Activated naive CD4-positive, alpha-beta T cell treated with anti-CD3 and anti-CD28 coated beads, Interleukin-2, amount 50 U/mL, for 24 hours (primary cell): Measurements from ENCODE around the gene ARHGEF28.

Experiments used
- H3K27ac Mint-ChIP-seq: one replicate; pipeline ENCODE4 v1.8.0; 2021; ENCODE audit warnings: mild to moderate bottlenecking, mixed read lengths
- H3K27me3 Mint-ChIP-seq: one replicate; pipeline ENCODE4 v1.8.0; 2021; ENCODE audit warnings: mixed read lengths
- H3K36me3 Mint-ChIP-seq: one replicate; pipeline ENCODE4 v1.8.0; 2021; ENCODE audit warnings: mixed read lengths
- H3K4me1 Mint-ChIP-seq: one replicate; pipeline ENCODE4 v1.8.0; 2021; ENCODE audit warnings: mixed read lengths
- H3K4me3 Mint-ChIP-seq: one replicate; pipeline ENCODE4 v1.8.0; 2021; ENCODE audit warnings: mild to moderate bottlenecking, mixed read lengths
- H3K9me3 Mint-ChIP-seq: one replicate; pipeline ENCODE4 v1.8.0; 2021; ENCODE audit warnings: mixed read lengths

Gene ARHGEF28

DNA sequence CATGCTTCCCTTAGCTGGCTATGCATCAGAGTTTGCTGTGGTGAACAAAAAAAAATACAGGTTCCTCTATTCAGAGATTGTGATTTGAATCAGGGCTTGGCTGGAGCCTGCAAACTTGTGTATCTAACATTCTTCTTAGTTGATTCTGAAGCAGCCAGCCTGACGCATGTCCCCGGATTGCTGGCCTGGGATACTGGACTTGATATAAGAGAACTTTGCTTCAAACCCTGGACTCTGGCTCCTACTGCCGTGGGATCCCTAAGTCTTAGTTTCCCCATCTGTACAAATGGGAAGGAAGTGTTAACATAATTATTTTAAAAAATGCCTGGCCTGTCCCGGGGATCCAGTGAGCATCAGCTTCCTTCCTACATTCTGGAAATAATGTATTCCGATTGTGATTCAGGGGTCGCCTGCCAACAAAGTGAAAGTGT lies 292.8 kb downstream of the ARHGEF28 start:
- no peaks in the 10 kb centered on the region for H3K36me3 Mint-ChIP-seq
- no peaks in the 10 kb centered on the region for H3K4me1 Mint-ChIP-seq
- no peak overlapping the region for H3K4me3 Mint-ChIP-seq
- no peaks in the 10 kb centered on the region for H3K9me3 Mint-ChIP-seq
- no peak overlapping the region for H3K27ac Mint-ChIP-seq
- H3K27me3 Mint-ChIP-seq: peaks cover 2% of the 10 kb centered on the region

DNA sequence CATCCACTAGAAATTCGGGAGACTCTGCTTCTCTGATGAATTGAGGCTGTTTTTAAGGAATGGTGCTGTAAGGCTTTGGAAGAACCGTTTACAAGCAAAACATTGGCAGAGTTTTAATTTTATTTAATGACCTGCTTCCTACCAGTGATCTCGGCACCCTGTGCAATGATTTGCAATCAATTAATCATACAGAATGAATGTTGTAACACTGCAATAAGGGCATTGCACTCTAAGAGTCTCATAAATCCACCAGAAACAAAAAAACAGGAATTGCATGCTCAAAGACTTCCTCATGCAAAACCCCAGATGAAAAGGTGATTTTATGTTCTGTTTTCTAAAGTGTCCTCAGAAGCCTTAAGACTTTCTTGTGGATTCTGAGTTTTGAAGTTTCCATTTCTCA lies 295.7 kb downstream of the ARHGEF28 start:
- Mint-ChIP-seq H3K36me3 (no peaks in the 10 kb centered on the region), H3K4me3 (no peak overlapping the region), H3K4me1 (no peaks in the 10 kb centered on the region), H3K9me3 (no peaks in the 10 kb centered on the region), H3K27me3 (peaks cover 1% of the 10 kb centered on the region), H3K27ac (no peak overlapping the region)

DNA sequence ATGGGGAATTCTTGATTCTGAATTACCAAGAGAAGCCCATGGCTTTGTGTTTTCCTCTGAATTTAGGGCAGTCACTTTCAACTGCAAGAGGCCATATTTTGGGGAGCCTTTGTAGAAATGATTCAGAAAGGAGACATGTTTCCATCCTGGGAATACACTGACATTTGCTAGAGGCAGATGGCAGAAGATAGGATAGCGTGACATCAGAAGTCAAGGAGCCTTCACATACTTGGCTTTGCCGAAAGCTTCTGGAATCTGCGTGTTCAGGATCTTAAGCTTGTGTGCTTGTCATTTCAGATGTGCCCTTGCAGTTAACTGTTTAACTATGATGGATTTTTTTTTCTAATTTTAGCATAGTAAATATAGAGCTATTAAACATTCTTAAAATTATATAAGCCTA lies 296.2 kb downstream of the ARHGEF28 start:
- Mint-ChIP-seq H3K27ac (no peak overlapping the region), H3K4me1 (no peaks in the 10 kb centered on the region), H3K36me3 (no peaks in the 10 kb centered on the region), H3K9me3 (no peaks in the 10 kb centered on the region), H3K27me3 (peaks cover 1% of the 10 kb centered on the region), H3K4me3 (no peak overlapping the region)

DNA sequence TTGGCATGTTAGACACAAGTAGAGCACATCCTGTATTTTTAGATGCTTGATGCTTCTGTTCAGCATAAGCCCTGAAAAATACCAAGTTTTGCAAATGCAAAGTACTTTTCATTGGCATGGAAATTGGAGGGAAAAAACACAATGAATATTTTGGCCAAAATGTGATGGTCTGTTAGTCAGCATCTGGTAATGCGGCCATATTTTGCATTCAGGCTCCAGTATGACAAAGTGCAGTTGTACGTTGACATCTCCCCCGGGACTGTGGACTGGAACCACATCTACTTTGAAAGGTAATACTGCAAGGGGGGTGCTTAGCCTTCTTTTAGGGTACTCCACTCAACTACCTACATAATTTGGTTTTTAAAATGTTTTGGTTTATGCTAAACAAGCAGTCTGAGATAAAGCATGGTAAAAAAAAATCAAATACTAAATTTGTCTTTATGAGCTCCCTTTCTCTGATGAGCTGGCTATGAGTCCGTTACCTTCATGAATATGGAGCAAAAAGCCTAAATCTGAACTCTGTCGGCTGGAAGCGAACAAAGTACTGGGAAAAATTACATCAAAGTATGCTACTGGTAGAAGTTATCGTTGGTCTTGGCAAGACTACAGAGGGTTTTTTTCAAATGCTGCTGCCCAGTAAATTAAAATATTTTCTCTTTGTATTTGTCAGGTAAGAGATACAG lies 297.0 kb downstream of the ARHGEF28 start:
- Mint-ChIP-seq H3K27ac (no peak overlapping the region), H3K4me3 (no peak overlapping the region), H3K27me3 (peaks cover 1% of the 10 kb centered on the region), H3K36me3 (no peaks in the 10 kb centered on the region), H3K4me1 (no peaks in the 10 kb centered on the region), H3K9me3 (no peaks in the 10 kb centered on the region)

DNA sequence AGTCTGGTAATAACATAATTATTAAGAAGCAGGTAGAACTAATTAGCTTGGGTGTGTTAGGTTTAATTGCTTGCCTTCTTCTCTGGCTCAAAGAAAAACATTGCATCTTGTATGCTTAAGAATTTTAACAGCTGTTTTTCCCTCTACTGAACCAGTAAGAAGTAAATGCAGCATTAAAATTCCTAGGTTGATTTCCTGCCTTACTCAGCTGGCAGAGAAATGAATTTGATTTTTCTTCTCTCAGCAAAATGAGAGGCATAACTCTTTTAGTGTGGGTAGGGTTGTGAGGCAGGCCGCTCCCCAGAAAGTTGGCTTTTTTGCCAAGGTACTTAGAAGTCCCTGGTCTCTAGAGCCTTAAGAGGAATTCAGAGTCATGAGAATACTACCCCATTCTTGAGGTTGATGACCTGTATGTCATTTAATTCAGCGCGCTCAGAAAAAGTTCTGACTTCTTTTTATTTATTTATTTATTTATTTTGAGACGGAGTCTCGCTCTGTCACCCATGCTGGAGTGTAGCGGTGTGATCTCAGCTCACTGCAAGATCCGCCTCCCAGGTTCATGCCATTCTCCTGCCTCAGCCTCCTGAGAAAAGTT lies 302.6 kb downstream of the ARHGEF28 start:
- Mint-ChIP-seq H3K9me3 (no peaks in the 10 kb centered on the region), H3K27ac (no peak overlapping the region), H3K4me3 (no peak overlapping the region)

DNA sequence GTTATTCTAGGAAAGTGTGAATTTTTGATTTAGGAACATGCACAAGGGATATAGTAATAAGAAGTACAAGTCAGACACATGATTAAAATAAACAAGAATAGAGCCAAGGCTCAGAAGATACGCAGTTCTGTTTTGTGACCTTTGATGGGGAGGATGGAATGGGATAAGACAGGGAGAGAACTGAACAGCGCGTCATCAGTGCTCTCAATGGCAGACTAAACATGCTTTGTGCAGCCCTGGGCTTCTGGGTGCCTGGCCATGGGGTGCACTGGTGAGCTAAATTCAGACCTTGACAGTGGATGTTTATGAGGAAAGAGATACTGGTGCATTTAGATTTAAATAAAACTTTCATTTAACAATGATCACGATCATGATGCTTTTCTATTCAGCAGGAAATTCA lies 309.7 kb downstream of the ARHGEF28 start:
- Mint-ChIP-seq H3K36me3 (no peaks in the 10 kb centered on the region), H3K27me3 (peaks cover 7% of the 10 kb centered on the region), H3K4me3 (no peak overlapping the region), H3K27ac (no peak overlapping the region), H3K4me1 (no peaks in the 10 kb centered on the region), H3K9me3 (no peaks in the 10 kb centered on the region)

More for the DNA sequence above, 302.6 kb downstream of the ARHGEF28 start:
- H3K4me1 Mint-ChIP-seq: no peaks in the 10 kb centered on the region
- no peaks in the 10 kb centered on the region for H3K36me3 Mint-ChIP-seq
- no peaks in the 10 kb centered on the region for H3K27me3 Mint-ChIP-seq

DNA sequence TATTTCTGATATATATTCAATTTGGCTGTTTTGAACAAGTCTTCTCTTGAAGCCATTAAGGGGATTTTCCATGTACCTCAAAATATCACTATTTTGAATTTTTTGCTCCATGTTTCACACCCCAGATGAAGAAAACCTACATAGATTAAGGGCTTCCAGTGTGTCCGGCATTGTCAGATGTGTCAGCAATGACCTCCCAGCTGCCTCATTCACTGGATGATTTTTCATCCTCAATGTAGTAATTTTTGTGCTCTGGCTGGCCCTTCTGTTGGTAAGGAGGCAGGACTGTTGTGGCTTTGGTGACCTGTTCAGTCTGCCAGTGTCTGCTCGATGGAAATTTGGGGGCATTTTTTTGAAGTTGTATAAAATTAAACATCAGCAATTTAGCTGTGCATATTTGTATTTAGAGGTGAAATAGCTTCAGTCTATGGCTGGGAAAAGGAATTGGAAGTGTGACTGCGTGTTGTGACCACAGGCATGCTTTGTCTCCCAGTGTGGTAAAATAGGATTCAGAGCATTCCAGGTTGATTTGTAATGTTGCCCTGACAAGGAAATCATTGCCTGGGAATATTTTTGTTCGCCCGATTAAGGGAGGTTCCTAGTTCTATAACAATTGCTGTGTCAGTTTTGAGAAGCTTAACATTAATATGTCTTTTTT lies 312.4 kb downstream of the ARHGEF28 start:
- Mint-ChIP-seq H3K27me3 (peaks cover 12% of the 10 kb centered on the region), H3K9me3 (no peaks in the 10 kb centered on the region), H3K36me3 (no peaks in the 10 kb centered on the region), H3K27ac (no peak overlapping the region), H3K4me1 (no peaks in the 10 kb centered on the region), H3K4me3 (no peak overlapping the region)

DNA sequence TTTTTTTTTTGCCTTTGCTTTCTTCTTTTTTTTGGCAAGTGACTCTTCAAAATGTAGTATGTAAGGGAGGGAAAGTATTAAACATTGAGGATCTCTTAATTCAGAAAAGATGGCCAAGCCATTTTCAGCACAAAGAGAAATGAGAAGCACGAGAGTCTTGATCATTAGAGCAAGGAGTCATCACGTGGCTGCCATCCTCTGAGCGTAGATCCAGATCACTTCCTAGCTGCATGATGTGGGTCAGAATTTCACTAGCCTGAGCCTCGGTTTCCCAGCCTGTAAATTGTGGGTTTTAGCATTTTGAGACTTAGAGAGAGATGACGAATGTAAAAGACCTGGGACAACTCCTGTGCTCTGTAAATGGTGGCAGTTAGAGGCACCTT lies 312.9 kb downstream of the ARHGEF28 start:
- Mint-ChIP-seq H3K27me3 (peaks cover 13% of the 10 kb centered on the region), H3K9me3 (no peaks in the 10 kb centered on the region), H3K27ac (no peak overlapping the region), H3K4me3 (no peak overlapping the region), H3K4me1 (no peaks in the 10 kb centered on the region), H3K36me3 (no peaks in the 10 kb centered on the region)

DNA sequence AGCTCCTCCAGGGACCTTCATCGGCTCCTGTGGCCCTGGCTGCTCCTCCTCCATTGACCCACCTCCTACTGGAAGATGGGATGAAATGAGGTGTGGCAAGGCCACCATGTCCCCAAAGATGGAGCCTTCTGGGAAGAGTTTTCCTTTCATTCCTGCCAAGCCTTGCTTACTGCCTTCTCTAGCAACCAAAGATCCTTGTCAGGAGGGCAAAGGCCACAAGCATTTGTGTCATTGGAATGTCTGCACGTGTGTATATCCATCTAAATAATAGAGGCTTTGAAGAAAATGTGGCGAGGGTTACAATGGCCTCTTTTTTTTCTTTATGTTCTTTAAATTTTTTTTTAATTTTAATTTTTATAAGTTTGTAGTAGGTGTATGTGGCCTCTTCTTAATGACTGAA lies 313.6 kb downstream of the ARHGEF28 start:
- H3K27ac Mint-ChIP-seq: no peak overlapping the region
- H3K9me3 Mint-ChIP-seq: no peaks in the 10 kb centered on the region
- peaks cover 10% of the 10 kb centered on the region for H3K27me3 Mint-ChIP-seq
- H3K4me3 Mint-ChIP-seq: no peak overlapping the region
- no peaks in the 10 kb centered on the region for H3K4me1 Mint-ChIP-seq
- no peaks in the 10 kb centered on the region for H3K36me3 Mint-ChIP-seq

DNA sequence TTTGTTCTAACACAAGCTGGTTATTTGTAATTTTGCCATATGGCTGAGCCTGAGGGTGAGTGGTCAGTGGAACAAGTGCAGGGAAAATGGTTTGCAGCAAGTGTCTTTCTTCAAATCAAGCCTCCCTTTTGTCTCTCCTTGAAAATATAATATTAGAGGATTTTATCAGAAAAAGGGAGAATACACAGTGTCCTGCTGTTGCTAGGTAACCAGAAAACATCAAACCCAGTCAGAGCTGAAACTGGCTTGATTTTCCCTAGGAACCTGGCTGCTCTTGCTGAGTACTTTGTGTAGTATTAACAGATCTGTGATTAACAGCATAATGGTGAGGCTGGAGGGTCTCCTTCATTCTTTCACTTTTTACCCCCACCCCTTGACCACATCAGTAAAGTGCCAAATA lies 314.0 kb downstream of the ARHGEF28 start:
- no peak overlapping the region for H3K27ac Mint-ChIP-seq
- H3K36me3 Mint-ChIP-seq: no peaks in the 10 kb centered on the region
- H3K4me1 Mint-ChIP-seq: no peaks in the 10 kb centered on the region
- H3K9me3 Mint-ChIP-seq: no peaks in the 10 kb centered on the region
- no peak overlapping the region for H3K4me3 Mint-ChIP-seq
- peaks cover 7% of the 10 kb centered on the region for H3K27me3 Mint-ChIP-seq

DNA sequence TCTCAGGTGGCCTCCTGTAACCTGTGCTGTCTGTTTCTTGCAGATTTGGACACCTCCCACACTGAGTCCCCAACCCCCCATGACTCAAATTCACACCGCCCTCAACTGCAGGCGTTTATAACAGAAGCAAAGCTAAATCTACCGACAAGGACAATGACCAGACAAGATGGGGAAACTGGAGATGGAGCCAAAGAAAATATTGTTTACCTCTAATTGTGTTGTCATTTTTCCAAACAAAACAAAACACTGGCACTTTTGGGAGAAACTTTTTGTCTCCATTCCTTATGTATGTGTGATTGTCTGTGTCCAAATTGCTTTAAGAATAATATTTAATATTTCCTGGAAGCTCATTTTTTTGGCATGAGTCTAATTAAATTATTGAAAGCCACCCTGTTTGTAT lies 314.8 kb downstream of the ARHGEF28 start:
- peaks cover 5% of the 10 kb centered on the region for H3K27me3 Mint-ChIP-seq
- no peak overlapping the region for H3K4me3 Mint-ChIP-seq
- H3K4me1 Mint-ChIP-seq: no peaks in the 10 kb centered on the region
- H3K27ac Mint-ChIP-seq: no peak overlapping the region
- H3K36me3 Mint-ChIP-seq: no peaks in the 10 kb centered on the region
- H3K9me3 Mint-ChIP-seq: no peaks in the 10 kb centered on the region

DNA sequence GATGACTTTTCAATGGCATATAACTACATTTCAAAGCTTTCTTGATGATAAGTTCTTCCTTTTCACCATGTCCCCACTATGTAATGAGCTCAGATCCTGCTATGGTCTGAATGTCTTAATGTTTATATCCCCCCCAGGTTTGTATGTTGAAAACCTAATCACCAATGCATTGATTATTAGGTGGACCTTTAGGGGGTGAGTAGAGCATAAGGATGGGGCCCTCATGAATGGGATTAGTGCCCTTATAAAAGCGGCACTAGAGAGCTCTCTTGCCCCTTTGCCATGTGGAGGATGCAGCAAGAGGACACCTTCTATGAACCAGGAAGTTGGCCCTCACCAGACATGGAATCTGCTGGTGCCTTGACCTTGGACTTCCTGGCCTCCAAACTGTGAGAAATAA lies 316.8 kb downstream of the ARHGEF28 start:
- Mint-ChIP-seq H3K4me3 (no peak overlapping the region), H3K27me3 (peaks cover 5% of the 10 kb centered on the region), H3K9me3 (no peaks in the 10 kb centered on the region), H3K4me1 (no peaks in the 10 kb centered on the region), H3K36me3 (no peaks in the 10 kb centered on the region), H3K27ac (no peak overlapping the region)

DNA sequence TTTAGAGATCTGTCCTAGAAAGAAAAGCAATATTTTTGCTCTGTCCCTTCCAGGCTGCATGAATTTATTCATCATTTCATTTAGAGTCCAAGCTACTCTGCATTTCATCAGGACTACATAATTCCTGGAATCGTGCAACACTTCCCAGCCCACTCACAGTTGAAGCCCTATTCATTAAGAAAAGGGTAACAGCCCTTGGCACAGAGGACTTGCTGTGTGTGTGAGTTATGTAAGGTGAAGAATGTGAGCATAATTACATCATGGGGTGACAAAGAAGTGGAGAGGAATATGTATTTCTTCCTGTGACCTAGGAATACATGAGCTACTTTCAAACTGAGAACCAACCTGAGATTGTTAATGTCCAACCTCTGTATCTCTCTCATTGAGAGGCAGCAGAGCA lies 317.4 kb downstream of the ARHGEF28 start:
- Mint-ChIP-seq H3K4me1 (no peaks in the 10 kb centered on the region), H3K4me3 (no peak overlapping the region), H3K36me3 (no peaks in the 10 kb centered on the region)

DNA sequence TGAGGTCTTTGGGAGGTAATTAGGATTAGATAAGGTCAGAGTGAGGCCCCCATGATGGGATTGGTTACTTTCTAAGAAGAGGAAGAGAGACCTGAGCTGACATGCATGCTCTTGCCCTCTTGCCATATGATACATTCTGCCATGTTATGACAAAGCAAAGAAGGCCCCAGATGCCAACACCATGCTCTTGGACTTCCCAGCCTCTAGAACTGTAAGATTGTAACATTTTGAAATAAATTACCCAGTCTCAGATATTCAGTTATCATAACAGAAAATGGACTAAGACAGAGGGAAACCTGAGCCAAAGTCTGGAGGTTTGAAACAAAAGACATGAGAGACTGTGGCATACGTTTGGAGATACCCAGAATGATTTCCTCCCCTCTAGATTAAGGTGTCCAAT lies 318.6 kb downstream of the ARHGEF28 start:
- H3K36me3 Mint-ChIP-seq: no peaks in the 10 kb centered on the region
- H3K27ac Mint-ChIP-seq: no peak overlapping the region
- no peaks in the 10 kb centered on the region for H3K4me1 Mint-ChIP-seq
- peaks cover 11% of the 10 kb centered on the region for H3K27me3 Mint-ChIP-seq
- H3K4me3 Mint-ChIP-seq: no peak overlapping the region
- no peaks in the 10 kb centered on the region for H3K9me3 Mint-ChIP-seq

More for the DNA sequence above, 317.4 kb downstream of the ARHGEF28 start:
- Mint-ChIP-seq H3K9me3 (no peaks in the 10 kb centered on the region), H3K27ac (no peak overlapping the region), H3K27me3 (peaks cover 5% of the 10 kb centered on the region)

DNA sequence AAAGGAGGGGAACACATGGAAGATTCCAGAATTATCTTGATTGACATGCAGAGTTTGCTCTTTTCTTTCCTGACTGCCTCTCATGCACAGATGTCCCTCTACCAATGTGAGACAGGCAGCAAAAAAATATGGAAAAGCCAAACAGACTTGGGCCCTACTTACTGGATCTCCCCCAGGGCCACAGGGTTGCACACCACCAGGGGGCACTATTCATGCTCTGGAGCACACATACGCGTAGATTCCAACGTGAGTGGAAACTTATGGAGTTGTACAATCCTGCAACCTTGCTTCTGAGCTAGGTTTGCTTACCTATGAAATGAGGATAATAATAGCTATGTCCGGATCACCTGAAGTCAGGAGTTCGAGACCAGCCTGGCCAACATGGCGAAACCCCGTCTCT lies 319.5 kb downstream of the ARHGEF28 start:
- Mint-ChIP-seq H3K27me3 (peaks cover 11% of the 10 kb centered on the region), H3K36me3 (no peaks in the 10 kb centered on the region), H3K4me3 (no peak overlapping the region), H3K27ac (no peak overlapping the region), H3K9me3 (no peaks in the 10 kb centered on the region), H3K4me1 (no peaks in the 10 kb centered on the region)

DNA sequence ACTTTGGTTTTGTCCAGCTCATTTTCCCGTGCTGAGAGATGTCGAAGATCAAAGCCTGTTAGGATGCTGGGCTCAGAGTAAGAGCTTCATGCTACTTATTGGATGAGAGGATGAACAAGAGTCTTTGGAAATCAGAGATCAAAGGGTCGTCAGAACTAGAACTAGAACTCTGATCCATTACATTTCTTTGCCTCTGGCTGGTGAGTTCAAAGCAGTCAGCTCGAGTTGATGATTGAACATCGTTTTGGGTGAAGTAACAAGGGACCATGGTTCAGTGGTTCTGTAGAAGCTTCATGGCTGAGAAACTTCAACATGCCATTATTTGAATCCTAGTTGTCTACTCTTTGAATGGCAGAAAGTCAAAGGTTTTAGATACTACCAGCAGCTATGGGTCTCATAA lies 320.3 kb downstream of the ARHGEF28 start:
- H3K4me1 Mint-ChIP-seq: no peaks in the 10 kb centered on the region
- no peak overlapping the region for H3K4me3 Mint-ChIP-seq
- H3K27ac Mint-ChIP-seq: no peak overlapping the region
- no peaks in the 10 kb centered on the region for H3K36me3 Mint-ChIP-seq
- H3K9me3 Mint-ChIP-seq: no peaks in the 10 kb centered on the region
- H3K27me3 Mint-ChIP-seq: peaks cover 11% of the 10 kb centered on the region
